Activated naive CD4-positive, alpha-beta T cell treated with anti-CD3 and anti-CD28 coated beads for 36 hours (primary cell): Measurements from ENCODE around the gene PIP4K2A. TPM values are rescaled to one million over a fixed set of nuclear protein-coding genes. Genes with fewer than 3 reads are reported as not detected.

Experiments
- CTCF ChIA-PET: fragments of 350-600 bp; sonication (Branson Sonifier 250); formaldehyde crosslinking; loops from one replicate; lab custom pipeline; 2021; ENCODE audit warnings: antibody characterized with exemption; lab: Charles Lee
- DNase-seq: peaks from one replicate; pipeline ENCODE4 v3.0.0-alpha.2; 2020
- H3K27ac Mint-ChIP-seq: one replicate; pipeline ENCODE4 v1.8.0; 2021; ENCODE audit warnings: mild to moderate bottlenecking, mixed read lengths
- H3K27me3 Mint-ChIP-seq: one replicate; pipeline ENCODE4 v1.8.0; 2021; ENCODE audit warnings: low read depth, mixed read lengths
- H3K36me3 Mint-ChIP-seq: one replicate; pipeline ENCODE4 v1.8.0; 2021; ENCODE audit warnings: low read depth, mixed read lengths
- H3K4me1 Mint-ChIP-seq: one replicate; pipeline ENCODE4 v1.8.0; 2021; ENCODE audit warnings: low read depth, mixed read lengths
- H3K4me3 Mint-ChIP-seq: one replicate; pipeline ENCODE4 v1.8.0; 2021; ENCODE audit warnings: mild to moderate bottlenecking, moderate library complexity, mixed read lengths
- H3K9me3 Mint-ChIP-seq: one replicate; pipeline ENCODE4 v1.8.0; 2021; ENCODE audit warnings: mixed read lengths
- intact Hi-C: fragments of 100-400 bp; cut with micrococcal nuclease; formaldehyde crosslinking; loops from one replicate; pipeline ENCODE4 v1.15.1; 2023
- total RNA-seq, 2 experiments: library from RNA; stranded (reverse); gene quantifications; one replicate each; pipeline ENCODE4 v1.2.3, GENCODE V29; 2021

PIP4K2A gene
- total RNA-seq, 2 experiments from 2014 or later, result 68.0 to 74.1 TPM

DNA sequence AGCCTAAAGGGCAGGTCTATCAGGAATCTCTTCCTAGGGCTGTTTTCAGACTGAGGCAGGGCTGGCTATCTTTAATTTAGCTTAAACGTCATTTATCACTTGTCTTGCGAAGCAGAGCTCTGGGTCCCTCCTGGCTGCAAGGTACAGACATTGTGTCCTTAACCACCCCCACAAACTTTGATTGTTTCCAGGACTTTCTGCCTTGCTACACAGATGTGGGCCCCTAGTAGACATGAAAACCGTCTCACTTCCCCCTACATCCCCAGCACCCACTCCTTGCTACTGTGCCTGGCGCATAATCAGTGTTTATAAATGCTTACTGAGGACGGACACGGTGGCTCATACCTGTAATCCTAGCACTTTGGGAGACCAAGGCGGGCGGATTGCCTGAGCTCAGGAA, 54.5 kb downstream of the PIP4K2A start:
- H3K36me3 Mint-ChIP-seq, result peaks cover 5% of the 10 kb centered on the region
- DNase-seq, result no peak
- no peaks in the 10 kb centered on the region for H3K9me3 Mint-ChIP-seq
- H3K4me3 Mint-ChIP-seq, result no peak overlapping the region
- H3K27me3 Mint-ChIP-seq, result no peaks in the 10 kb centered on the region
- CTCF ChIA-PET, result interaction anchor here (0.7 to 0.9 kb wide), 2 partner anchors 8 to 59 kb away, joined by 3 to 6 read pairs; no protein-coding TSS in a partner anchor
- H3K27ac Mint-ChIP-seq, result peak overlapping the region; percentile 5
- H3K4me1 Mint-ChIP-seq, result peaks cover 90% of the 10 kb centered on the region
- intact Hi-C loops, result loop anchor here (5.0 to 10.0 kb wide), 5 partner anchors 223 to 1135 kb away; partner anchors contain the start of gene SKIDA1

DNA sequence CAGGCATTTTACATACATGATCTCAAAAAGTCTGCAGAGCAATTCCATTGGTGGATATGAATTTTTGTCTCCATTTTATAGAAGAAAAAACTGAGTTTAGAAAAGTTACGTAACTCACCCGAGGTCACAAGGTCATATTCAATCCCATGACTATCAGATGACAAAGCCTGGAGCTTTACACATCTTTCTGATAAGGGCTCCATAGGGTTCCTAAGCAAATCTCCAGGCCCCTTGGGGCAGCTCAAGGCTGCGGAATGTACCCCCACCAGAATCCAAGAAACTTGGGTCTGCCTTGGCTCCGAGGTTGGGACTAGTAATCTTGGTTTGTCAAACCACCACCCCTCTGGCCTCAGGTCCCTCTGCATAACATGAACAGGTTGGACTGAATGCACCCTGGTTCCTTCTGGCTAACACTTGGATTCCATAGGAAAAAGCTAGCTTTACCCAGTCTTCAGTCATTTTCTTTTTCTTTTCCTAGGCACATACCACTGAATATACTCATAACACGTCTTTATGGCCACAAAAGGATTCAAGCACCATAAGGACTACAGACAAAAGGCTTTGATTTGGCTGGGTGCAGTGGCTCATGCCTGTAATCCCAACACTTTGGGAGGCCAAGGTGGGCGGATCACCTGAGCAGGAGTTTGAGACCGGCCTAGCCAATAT, 55.5 kb downstream of the PIP4K2A start:
- Mint-ChIP-seq H3K27me3 (no peaks in the 10 kb centered on the region), H3K4me3 (no peak overlapping the region), H3K9me3 (no peaks in the 10 kb centered on the region), H3K4me1 (peaks cover 94% of the 10 kb centered on the region), H3K27ac (peak overlapping the region; percentile 89), H3K36me3 (peaks cover 5% of the 10 kb centered on the region)
- no peak for DNase-seq
- CTCF ChIA-PET, result interaction anchor here (1.2 to 1.5 kb wide), 4 partner anchors 8 to 84 kb away, joined by 3 to 4 read pairs (median 4); no protein-coding TSS in a partner anchor
- intact Hi-C loops, result loop anchor here (1.0 to 10.0 kb wide), 6 partner anchors 7 to 1134 kb away; partner anchors contain the start of gene SKIDA1

DNA sequence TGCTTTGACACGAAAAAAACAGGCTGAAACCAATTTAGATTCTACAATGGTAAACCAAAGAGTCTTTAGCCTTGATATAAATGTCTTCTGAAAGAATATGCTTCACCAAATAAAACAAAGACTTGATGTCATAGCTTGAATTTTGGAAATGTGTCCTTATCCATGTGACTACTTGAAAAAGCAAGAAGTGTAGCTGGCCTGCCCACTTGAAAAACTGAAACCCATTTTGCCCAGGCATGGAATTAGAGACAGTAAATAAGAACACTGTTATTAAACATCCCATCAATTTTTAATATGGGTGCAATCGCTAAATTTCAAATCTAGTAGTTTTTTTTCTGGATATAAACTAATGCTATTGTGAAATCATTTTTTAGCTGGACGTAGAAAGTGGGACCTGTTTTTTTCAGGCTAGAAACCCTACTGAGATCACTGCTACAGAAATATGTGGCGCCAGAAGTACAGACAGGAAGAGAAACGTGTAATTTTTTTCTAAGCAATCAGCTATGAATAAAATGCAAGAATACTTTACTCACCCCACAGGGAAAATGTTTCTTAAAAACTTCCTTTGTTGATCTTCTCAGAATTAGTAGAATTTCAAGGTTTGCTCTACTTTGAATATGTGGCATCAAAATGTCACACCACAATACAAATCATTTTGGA, 56.7 kb downstream of the PIP4K2A start:
- Mint-ChIP-seq H3K4me1 (peaks cover 97% of the 10 kb centered on the region), H3K36me3 (peaks cover 12% of the 10 kb centered on the region), H3K4me3 (peak overlapping the region; percentile 6), H3K27ac (peak overlapping the region; percentile 89), H3K27me3 (no peaks in the 10 kb centered on the region), H3K9me3 (no peaks in the 10 kb centered on the region)
- CTCF ChIA-PET, result interaction anchor here (1.2 to 1.5 kb wide), 4 partner anchors 9 to 83 kb away, joined by 3 to 4 read pairs (median 4); no protein-coding TSS in a partner anchor
- intact Hi-C loops, result loop anchor here (1.0 to 10.0 kb wide), 6 partner anchors 9 to 1133 kb away; partner anchors contain the start of gene SKIDA1
- no peak for DNase-seq

DNA sequence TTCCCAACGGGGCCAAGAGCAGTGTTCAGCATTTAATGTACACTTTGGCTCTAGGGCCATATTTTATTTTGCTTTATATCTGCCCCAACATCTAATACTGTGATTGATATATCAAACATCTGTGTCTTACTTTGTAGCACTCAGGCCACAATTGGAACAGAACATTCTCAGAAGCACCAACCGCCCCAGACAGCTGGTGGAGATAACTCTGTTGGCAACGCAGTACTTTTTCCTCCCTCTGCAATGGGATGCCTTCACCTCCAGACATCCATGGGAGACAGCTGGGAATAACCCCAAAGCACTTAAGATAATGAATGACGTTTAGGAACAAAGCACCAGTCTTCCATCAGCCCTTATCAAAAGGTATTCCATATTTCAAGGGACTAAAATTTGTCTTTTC, 57.4 kb downstream of the PIP4K2A start:
- DNase-seq, result no peak
- H3K36me3 Mint-ChIP-seq, result peaks cover 14% of the 10 kb centered on the region
- peak overlapping the region; percentile 89 for H3K27ac Mint-ChIP-seq
- H3K4me1 Mint-ChIP-seq, result peaks cover 97% of the 10 kb centered on the region
- no peaks in the 10 kb centered on the region for H3K27me3 Mint-ChIP-seq
- H3K4me3 Mint-ChIP-seq, result peak overlapping the region; percentile 2
- H3K9me3 Mint-ChIP-seq, result no peaks in the 10 kb centered on the region
- CTCF ChIA-PET, result no interaction called here
- intact Hi-C loops, result loop anchor here (5.0 to 10.0 kb wide), 5 partner anchors 220 to 1132 kb away; partner anchors contain the start of gene SKIDA1

DNA sequence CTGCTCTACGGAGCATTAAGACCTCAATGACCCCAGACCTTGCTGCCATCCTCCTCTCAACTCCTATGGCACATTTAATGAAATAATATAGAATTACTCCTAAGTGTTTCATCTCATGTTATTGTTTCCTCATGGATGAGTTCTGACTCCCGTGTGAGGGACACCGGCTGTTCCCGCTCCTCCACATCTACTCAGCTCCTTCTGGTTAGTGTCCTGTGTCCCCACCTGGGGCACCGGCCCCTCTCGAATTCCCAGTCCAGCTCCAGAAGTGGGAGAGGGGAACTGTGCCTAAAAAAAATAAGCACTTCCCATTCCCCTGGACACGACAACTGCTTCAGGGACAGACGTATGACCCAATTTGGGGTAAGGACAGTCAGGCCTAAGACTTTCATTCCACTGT, 58.3 kb downstream of the PIP4K2A start:
- H3K36me3 Mint-ChIP-seq, result peaks cover 18% of the 10 kb centered on the region
- peak overlapping the region; percentile 89 for H3K27ac Mint-ChIP-seq
- peaks cover 99% of the 10 kb centered on the region for H3K4me1 Mint-ChIP-seq
- no peak overlapping the region for H3K4me3 Mint-ChIP-seq
- intact Hi-C loops, result loop anchor here (5.0 to 10.0 kb wide), 5 partner anchors 219 to 1131 kb away; partner anchors contain the start of gene SKIDA1
- CTCF ChIA-PET, result interaction anchor here (1.6 kb wide), 1 partner anchor 32 kb away, joined by 4 read pairs; no protein-coding TSS in a partner anchor
- no peaks in the 10 kb centered on the region for H3K9me3 Mint-ChIP-seq
- no peaks in the 10 kb centered on the region for H3K27me3 Mint-ChIP-seq
- DNase-seq, result no peak

DNA sequence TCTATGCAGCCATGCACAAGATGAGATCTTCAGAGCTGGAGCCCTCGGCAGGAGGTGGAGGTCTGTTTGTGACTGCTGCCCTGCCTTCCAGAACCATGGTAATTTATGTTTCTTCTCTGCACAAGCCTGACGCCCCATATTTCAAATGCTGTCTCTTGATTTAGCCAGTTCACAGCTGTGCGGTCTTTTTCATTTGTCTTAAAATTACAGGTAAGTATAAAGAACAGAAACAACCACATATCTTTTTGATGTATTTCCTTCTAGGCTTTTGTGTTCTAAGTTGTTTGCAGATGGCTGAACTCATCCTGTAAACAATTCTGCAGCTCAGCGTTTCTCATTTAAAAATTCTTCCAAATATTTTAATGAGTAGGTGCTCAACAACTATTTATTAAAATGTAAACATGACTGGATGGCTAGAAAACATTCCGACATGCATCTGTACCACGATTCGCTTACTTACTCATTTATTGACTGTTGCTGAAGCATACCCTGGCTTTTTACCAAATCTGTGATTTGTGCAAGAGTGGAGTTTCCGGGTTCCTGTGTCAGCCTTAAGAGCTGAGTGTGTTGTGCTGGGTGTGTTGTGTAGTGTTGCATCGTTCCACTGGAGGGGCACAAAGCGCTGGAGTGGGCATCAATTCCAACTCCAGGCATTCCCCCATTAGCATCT, 58.9 kb downstream of the PIP4K2A start:
- peak overlapping the region; percentile 89 for H3K27ac Mint-ChIP-seq
- H3K4me1 Mint-ChIP-seq, result peaks cover 99% of the 10 kb centered on the region
- H3K4me3 Mint-ChIP-seq, result peak overlapping the region; percentile 46
- H3K9me3 Mint-ChIP-seq, result no peaks in the 10 kb centered on the region
- peaks cover 18% of the 10 kb centered on the region for H3K36me3 Mint-ChIP-seq
- H3K27me3 Mint-ChIP-seq, result no peaks in the 10 kb centered on the region
- intact Hi-C loops, result loop anchor here (1.0 to 10.0 kb wide), 10 partner anchors 9 to 1131 kb away; partner anchors contain the start of gene SKIDA1
- CTCF ChIA-PET, result interaction anchor here (1.0 to 1.6 kb wide), 2 partner anchors 32 to 36 kb away, joined by 3 to 4 read pairs; no protein-coding TSS in a partner anchor
- DNase-seq, result peak; percentile 69

DNA sequence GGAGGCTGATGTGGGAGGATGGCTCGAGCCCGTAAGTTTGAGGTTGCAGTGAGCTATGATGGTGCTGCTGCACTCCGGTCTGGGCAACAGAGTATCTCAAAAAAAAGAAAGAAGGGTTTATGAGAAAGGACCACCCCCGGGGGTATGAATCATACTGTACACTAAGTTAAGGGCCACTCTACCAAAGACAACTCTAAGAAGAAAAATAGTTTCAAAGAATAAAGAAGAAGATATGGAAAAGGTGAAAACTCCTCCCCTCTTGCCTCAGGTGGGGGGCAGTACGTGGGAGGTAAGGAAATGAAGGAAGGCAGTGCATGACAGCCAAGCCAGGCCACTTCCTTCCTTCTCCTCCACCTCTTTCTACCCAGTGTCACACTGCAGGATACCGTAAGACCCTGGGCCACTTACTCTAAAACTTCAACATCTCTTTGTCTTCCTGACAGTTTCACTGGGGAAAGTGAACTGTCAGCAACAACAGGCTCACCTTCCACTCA, 61.3 kb downstream of the PIP4K2A start:
- Mint-ChIP-seq H3K4me3 (peak overlapping the region; percentile 40), H3K36me3 (peaks cover 18% of the 10 kb centered on the region), H3K4me1 (peaks cover 97% of the 10 kb centered on the region), H3K27ac (peak overlapping the region; percentile 91), H3K27me3 (no peaks in the 10 kb centered on the region), H3K9me3 (no peaks in the 10 kb centered on the region)
- intact Hi-C loops, result loop anchor here (5.0 to 10.0 kb wide), 5 partner anchors 331 to 1128 kb away; partner anchors contain the start of genes BMI1 and SKIDA1
- CTCF ChIA-PET, result interaction anchor here (0.7 to 1.7 kb wide), 2 partner anchors 21 to 23 kb away, joined by 3 to 5 read pairs; no protein-coding TSS in a partner anchor
- DNase-seq, result peak; percentile 67

DNA sequence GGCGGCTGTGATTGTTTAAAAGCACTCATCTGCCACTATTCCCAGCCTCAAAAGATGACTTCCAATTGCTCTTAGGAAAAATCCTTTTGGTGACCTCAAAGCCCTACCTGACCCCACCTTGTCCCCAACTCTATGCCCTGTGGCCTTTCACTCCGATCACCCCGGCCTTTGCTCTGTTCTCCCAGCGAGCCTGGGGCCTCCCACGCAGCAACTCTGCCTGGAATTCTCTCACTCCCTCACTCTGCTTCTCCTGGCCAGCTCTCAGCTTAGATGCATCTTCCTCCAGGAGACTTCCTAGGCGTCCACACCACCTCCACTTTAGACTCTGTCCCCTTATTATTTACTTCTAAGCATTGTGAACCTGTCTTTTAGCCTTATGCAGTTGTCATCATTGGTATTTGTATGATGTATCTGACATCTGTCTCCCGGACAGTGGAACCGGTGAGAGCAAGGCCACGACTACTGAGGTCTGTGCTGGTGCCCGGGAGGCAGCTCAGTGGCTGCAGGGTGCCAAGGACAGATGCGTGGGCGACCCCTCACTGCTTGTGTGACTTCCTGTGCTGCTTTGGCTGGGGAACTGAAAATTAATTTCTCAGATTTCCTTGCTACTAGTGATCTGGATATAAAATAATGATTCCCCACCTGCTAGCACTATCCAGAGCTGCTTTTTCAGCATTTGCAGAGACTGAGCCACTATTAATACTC, 63.0 kb downstream of the PIP4K2A start:
- Mint-ChIP-seq H3K27me3 (no peaks in the 10 kb centered on the region), H3K4me1 (peaks cover 97% of the 10 kb centered on the region), H3K4me3 (no peak overlapping the region), H3K27ac (peak overlapping the region; percentile 74), H3K36me3 (peaks cover 15% of the 10 kb centered on the region), H3K9me3 (no peaks in the 10 kb centered on the region)
- CTCF ChIA-PET, result interaction anchor here (1.5 kb wide), 1 partner anchor 37 kb away, joined by 4 read pairs; no protein-coding TSS in a partner anchor
- peak; percentile 51 for DNase-seq
- intact Hi-C loops, result loop anchor here (5.0 to 10.0 kb wide), 5 partner anchors 329 to 1127 kb away; partner anchors contain the start of genes BMI1 and SKIDA1

DNA sequence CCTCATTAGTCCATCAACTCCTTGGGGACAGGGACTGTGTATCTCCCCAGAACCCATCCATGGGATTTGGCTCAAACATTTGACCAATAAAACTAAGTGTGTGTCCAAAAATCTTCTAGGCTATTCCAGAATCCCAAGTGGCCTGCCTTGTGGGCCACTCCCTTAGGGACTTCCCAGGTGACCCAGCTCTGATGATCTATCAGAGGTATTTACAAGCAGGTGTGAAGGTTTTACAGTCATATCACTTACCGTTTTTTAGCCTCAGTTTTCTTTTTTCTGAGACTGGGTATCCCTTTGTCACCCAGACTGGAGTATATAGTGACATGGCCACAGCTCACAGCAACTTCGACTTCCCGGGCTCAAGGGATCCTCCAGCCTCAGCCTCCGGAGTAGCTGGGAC, 64.4 kb downstream of the PIP4K2A start:
- CTCF ChIA-PET, result interaction anchor here (0.7 to 1.1 kb wide), 5 partner anchors 18 to 76 kb away, joined by 3 to 5 read pairs (median 3); no protein-coding TSS in a partner anchor

DNA sequence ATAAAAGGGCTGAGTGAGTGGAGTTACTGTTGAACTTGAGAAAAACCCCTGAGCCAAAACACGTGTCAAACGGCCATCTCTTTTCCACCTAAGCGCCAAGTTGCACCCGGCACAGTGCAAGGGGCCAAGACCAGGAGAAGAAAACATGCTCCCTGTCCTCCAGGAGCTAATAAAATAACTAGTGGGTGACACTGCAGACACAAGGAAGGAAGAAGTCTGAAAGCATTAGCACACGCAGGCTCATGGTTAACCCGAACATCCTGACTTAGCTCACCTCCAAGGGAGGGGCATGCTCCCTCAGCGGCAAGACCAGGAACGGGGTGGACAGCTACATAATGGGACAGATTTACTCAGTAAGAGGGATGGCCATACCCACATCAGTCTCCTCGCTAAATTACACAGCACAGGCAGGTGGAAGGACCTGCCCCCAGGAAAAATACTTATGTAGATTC, 65.0 kb downstream of the PIP4K2A start:
- intact Hi-C loops, result loop anchor here (1.0 kb wide), 3 partner anchors 19 to 38 kb away; no protein-coding TSS in a partner anchor
- Mint-ChIP-seq H3K4me1 (peaks cover 88% of the 10 kb centered on the region), H3K27ac (peak overlapping the region; percentile 90), H3K4me3 (peak overlapping the region; percentile 71), H3K27me3 (no peaks in the 10 kb centered on the region), H3K9me3 (no peaks in the 10 kb centered on the region), H3K36me3 (peaks cover 14% of the 10 kb centered on the region)
- peak; percentile 69 for DNase-seq
- CTCF ChIA-PET, result interaction anchor here (0.7 to 1.1 kb wide), 5 partner anchors 10 to 270 kb away, joined by 3 to 4 read pairs (median 3); no protein-coding TSS in a partner anchor

More for the DNA sequence above, 64.4 kb downstream of the PIP4K2A start:
- no peaks in the 10 kb centered on the region for H3K9me3 Mint-ChIP-seq
- peak overlapping the region; percentile 71 for H3K4me3 Mint-ChIP-seq
- DNase-seq, result peak; percentile 42
- intact Hi-C loops, result loop anchor here (1.0 to 10.0 kb wide), 9 partner anchors 19 to 1125 kb away; partner anchors contain the start of genes BMI1 and SKIDA1
- peaks cover 90% of the 10 kb centered on the region for H3K4me1 Mint-ChIP-seq
- H3K36me3 Mint-ChIP-seq, result peaks cover 14% of the 10 kb centered on the region
- H3K27ac Mint-ChIP-seq, result peak overlapping the region; percentile 90
- no peaks in the 10 kb centered on the region for H3K27me3 Mint-ChIP-seq
